ENCODE results near the gene METAP2. TPM values are rescaled to one million over a fixed set of nuclear protein-coding genes. Genes with fewer than 3 reads are reported as not detected.

The METAP2 gene
- total RNA-seq, 1 experiment from 2014 or later: 122 TPM

DNA sequence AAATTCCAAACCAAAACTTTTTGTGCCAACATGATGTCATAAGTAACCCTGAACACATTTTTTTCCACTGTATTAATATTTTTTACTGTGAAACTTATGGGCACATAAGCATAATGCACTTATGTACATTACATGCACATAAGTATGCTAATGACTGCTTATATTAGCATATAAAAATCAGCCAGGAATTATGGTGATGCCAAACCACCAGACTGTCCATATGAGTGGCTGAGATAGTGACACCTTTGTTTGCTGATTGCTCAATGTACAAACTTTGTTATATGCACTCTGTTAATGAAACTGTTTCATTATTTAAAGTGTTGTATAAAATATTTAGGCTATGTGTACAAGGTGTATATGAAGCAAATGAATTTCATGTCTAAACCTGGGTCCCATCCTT lies 45.0 kb downstream of the METAP2 start:
- Mint-ChIP-seq H3K4me3 (ENCODE audit: unreplicated experiment) (no peak overlapping the region), H3K36me3 (ENCODE audit: insufficient read depth, unreplicated experiment) (peaks cover 21% of the 10 kb centered on the region), H3K27me3 (ENCODE audit: insufficient read depth, unreplicated experiment) (no peaks in the 10 kb centered on the region), H3K4me1 (ENCODE audit: insufficient read depth, unreplicated experiment) (no peaks in the 10 kb centered on the region), H3K9me3 (ENCODE audit: unreplicated experiment) (no peaks in the 10 kb centered on the region), H3K27ac (ENCODE audit: low read depth, unreplicated experiment) (no peak overlapping the region)
- BruUV-seq (replicated peaks): no TSS peak
- POLR2A ChIA-PET: no interaction called here
- TF ChIP-seq, protein P1, sequence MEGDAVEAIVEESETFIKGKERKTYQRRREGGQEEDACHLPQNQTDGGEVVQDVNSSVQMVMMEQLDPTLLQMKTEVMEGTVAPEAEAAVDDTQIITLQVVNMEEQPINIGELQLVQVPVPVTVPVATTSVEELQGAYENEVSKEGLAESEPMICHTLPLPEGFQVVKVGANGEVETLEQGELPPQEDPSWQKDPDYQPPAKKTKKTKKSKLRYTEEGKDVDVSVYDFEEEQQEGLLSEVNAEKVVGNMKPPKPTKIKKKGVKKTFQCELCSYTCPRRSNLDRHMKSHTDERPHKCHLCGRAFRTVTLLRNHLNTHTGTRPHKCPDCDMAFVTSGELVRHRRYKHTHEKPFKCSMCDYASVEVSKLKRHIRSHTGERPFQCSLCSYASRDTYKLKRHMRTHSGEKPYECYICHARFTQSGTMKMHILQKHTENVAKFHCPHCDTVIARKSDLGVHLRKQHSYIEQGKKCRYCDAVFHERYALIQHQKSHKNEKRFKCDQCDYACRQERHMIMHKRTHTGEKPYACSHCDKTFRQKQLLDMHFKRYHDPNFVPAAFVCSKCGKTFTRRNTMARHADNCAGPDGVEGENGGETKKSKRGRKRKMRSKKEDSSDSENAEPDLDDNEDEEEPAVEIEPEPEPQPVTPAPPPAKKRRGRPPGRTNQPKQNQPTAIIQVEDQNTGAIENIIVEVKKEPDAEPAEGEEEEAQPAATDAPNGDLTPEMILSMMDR (IDR thresholded peaks at IDR 0.05; ENCODE audit: unreplicated experiment): no peak
- intact Hi-C loops (cut with micrococcal nuclease): no loop called here
- no peak for DNase-seq (ENCODE audit: unreplicated experiment)
- CTCF ChIA-PET: interaction anchor here (0.7 kb wide), 1 partner anchor 16 kb away, joined by 6 read pairs; no protein-coding TSS in a partner anchor

DNA sequence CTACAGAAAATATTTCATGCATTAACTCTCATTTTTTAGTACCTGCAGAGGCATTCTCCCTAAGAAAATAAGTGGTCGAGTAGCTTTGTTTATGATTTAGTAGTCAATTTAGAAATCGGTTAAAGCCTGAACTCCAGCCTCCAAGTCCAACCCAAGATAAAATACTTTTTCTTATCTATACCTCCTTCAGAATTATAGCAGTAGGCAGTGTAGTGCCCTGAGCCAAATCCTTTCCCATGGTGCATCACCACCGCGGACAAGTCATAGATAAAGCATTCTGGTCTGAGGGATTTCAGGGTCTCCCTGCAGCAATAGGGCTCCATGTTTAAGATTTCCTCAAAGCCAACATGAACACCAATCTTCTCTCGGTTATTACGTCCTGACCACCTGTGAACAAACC lies 46.9 kb downstream of the METAP2 start:
- TF ChIP-seq, protein P1 (IDR thresholded peaks at IDR 0.05; ENCODE audit: unreplicated experiment): no peak
- POLR2A ChIA-PET: no interaction called here
- Mint-ChIP-seq H3K4me3 (ENCODE audit: unreplicated experiment) (no peak overlapping the region), H3K36me3 (ENCODE audit: insufficient read depth, unreplicated experiment) (peaks cover 12% of the 10 kb centered on the region), H3K9me3 (ENCODE audit: unreplicated experiment) (no peaks in the 10 kb centered on the region), H3K27ac (ENCODE audit: low read depth, unreplicated experiment) (no peak overlapping the region), H3K4me1 (ENCODE audit: insufficient read depth, unreplicated experiment) (no peaks in the 10 kb centered on the region), H3K27me3 (ENCODE audit: insufficient read depth, unreplicated experiment) (no peaks in the 10 kb centered on the region)
- no TSS peak for BruUV-seq (replicated peaks)
- CTCF ChIA-PET: interaction anchor here (0.9 kb wide), 1 partner anchor 58 kb away, joined by 3 read pairs; no protein-coding TSS in a partner anchor
- intact Hi-C loops (cut with micrococcal nuclease): no loop called here
- DNase-seq (ENCODE audit: unreplicated experiment): no peak

DNA sequence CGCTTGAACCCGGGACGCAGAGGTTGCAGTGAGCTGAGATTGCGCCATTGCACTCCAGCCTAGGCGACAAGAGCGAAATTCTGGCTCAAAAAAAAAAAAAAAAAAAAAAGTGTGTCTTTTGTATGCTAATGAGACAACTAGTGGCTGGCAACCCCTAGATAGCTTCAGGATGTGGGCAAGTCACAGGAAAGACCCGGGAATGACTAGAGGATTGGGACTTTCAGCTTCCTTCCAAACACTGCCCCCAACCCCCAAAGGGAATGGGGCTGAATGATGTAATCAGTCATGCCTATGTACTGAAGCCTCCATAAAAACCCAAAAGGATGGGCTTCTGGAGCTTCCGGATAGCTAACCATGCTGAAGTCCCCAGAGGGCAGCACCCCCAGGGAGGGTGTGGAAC lies 48.7 kb downstream of the METAP2 start:
- Mint-ChIP-seq H3K27ac (ENCODE audit: low read depth, unreplicated experiment) (no peak overlapping the region), H3K36me3 (ENCODE audit: insufficient read depth, unreplicated experiment) (no peaks in the 10 kb centered on the region)
- CTCF ChIA-PET: interaction anchor here (0.6 to 1.0 kb wide), 5 partner anchors 12 to 449 kb away, joined by 3 to 5 read pairs (median 3); partner anchors contain the start of gene NR2C1

DNA sequence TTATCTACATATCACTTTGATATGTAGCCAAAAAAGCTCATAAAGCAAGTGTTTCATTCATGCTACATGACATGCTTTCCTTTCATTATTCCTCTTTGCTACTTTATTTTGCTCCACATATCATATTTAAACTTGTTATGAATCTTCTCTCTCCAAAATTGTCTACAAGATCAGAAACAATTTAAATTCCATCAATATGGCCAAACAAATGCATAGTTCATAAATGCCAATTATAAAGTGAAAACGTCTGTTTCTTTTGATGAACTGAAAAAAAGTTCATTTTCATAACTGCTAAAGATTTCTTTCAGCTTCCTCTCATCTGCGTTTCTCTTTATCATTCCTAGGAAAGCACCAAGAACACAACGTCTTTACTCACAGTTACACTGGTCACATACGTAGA lies 54.5 kb downstream of the METAP2 start:
- POLR2A ChIA-PET: no interaction called here
- no peaks in the 10 kb centered on the region for H3K36me3 Mint-ChIP-seq (ENCODE audit: insufficient read depth, unreplicated experiment)
- H3K4me1 Mint-ChIP-seq (ENCODE audit: insufficient read depth, unreplicated experiment): peaks cover 8% of the 10 kb centered on the region
- no peak overlapping the region for H3K27ac Mint-ChIP-seq (ENCODE audit: low read depth, unreplicated experiment)
- H3K27me3 Mint-ChIP-seq (ENCODE audit: insufficient read depth, unreplicated experiment): no peaks in the 10 kb centered on the region
- H3K4me3 Mint-ChIP-seq (ENCODE audit: unreplicated experiment): no peak overlapping the region
- TF ChIP-seq, protein P1 (IDR thresholded peaks at IDR 0.05; ENCODE audit: unreplicated experiment): no peak
- BruUV-seq (replicated peaks): no TSS peak
- intact Hi-C loops (cut with micrococcal nuclease): no loop called here
- CTCF ChIA-PET: no interaction called here
- no peak for DNase-seq (ENCODE audit: unreplicated experiment)
- no peaks in the 10 kb centered on the region for H3K9me3 Mint-ChIP-seq (ENCODE audit: unreplicated experiment)

More for the DNA sequence above, 48.7 kb downstream of the METAP2 start:
- H3K4me1 Mint-ChIP-seq (ENCODE audit: insufficient read depth, unreplicated experiment): no peaks in the 10 kb centered on the region
- H3K4me3 Mint-ChIP-seq (ENCODE audit: unreplicated experiment): no peak overlapping the region
- BruUV-seq (replicated peaks): no TSS peak
- H3K27me3 Mint-ChIP-seq (ENCODE audit: insufficient read depth, unreplicated experiment): no peaks in the 10 kb centered on the region
- no peak for DNase-seq (ENCODE audit: unreplicated experiment)
- TF ChIP-seq, protein P1 (IDR thresholded peaks at IDR 0.05; ENCODE audit: unreplicated experiment): no peak
- no peaks in the 10 kb centered on the region for H3K9me3 Mint-ChIP-seq (ENCODE audit: unreplicated experiment)
- intact Hi-C loops (cut with micrococcal nuclease): no loop called here
- POLR2A ChIA-PET: no interaction called here

Measured in MCF 10A (cell line).